ENCODE results near the gene PTPRG. TPM values are rescaled to one million over a fixed set of nuclear protein-coding genes. Genes with fewer than 3 reads are reported as not detected.

PTPRG gene
- total RNA-seq, 1 donor from 2014 or later = 44.3 TPM

DNA sequence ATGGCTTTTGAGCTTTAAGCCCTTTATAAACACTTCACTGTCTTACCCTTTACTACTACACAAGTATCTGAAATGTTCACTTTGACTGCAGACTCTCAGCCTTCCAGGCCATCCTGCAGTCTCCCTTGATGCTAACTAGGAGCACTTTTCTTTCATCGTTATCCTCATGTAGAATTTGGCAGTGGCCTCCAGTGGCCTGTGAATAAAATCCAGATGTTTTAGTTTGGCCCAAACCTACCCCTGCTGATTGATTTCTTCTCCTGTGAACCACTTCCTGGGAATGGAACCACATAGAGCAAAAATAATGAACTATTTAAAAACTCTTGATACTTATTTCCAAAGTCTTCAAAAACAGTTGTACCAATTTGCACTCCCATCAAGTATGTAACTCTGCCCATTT lies 540.1 kb downstream of the PTPRG start:
- no peaks in the 10 kb centered on the region for H3K9me3 Mint-ChIP-seq (ENCODE audit: low read depth)
- H3K36me3 Mint-ChIP-seq (ENCODE audit: insufficient read depth) = no peaks in the 10 kb centered on the region
- H3K4me1 Mint-ChIP-seq (ENCODE audit: low read depth) = peaks cover 3% of the 10 kb centered on the region
- TF ChIP-seq, protein P1, sequence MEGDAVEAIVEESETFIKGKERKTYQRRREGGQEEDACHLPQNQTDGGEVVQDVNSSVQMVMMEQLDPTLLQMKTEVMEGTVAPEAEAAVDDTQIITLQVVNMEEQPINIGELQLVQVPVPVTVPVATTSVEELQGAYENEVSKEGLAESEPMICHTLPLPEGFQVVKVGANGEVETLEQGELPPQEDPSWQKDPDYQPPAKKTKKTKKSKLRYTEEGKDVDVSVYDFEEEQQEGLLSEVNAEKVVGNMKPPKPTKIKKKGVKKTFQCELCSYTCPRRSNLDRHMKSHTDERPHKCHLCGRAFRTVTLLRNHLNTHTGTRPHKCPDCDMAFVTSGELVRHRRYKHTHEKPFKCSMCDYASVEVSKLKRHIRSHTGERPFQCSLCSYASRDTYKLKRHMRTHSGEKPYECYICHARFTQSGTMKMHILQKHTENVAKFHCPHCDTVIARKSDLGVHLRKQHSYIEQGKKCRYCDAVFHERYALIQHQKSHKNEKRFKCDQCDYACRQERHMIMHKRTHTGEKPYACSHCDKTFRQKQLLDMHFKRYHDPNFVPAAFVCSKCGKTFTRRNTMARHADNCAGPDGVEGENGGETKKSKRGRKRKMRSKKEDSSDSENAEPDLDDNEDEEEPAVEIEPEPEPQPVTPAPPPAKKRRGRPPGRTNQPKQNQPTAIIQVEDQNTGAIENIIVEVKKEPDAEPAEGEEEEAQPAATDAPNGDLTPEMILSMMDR (IDR thresholded peaks at IDR 0.05; ENCODE audit: unreplicated experiment) = no peak
- no peak overlapping the region for H3K27ac Mint-ChIP-seq
- H3K4me3 Mint-ChIP-seq (ENCODE audit: low read depth) = no peak overlapping the region
- DNase-seq (ENCODE audit: low spot score, unreplicated experiment) = no peak
- no peaks in the 10 kb centered on the region for H3K27me3 Mint-ChIP-seq

DNA sequence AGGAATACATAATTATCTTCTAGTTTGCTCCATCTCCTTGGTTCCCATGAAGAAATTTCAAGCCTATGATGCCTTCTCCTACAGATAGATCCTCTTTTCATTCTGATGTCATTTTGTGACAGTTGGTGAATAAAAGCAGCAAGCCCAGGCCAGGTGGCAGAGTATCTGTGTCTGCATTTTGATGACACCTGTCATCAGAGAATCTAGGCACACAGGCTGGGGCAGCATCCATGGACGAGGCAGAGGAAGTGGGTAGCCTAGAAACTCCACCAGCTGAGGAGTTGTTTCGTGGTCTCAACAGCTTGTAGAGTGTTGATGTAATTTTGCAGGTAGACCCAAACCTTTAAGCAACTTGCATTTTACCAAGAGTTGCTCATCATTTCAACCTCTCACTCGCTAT lies 542.2 kb downstream of the PTPRG start:
- H3K27me3 Mint-ChIP-seq = no peaks in the 10 kb centered on the region
- peaks cover under 1% of the 10 kb centered on the region for H3K36me3 Mint-ChIP-seq (ENCODE audit: insufficient read depth)
- H3K4me1 Mint-ChIP-seq (ENCODE audit: low read depth) = peaks cover 3% of the 10 kb centered on the region
- TF ChIP-seq, protein P1 (IDR thresholded peaks at IDR 0.05; ENCODE audit: unreplicated experiment) = no peak
- H3K27ac Mint-ChIP-seq = no peak overlapping the region
- DNase-seq (ENCODE audit: low spot score, unreplicated experiment) = no peak
- peaks cover 2% of the 10 kb centered on the region for H3K9me3 Mint-ChIP-seq (ENCODE audit: low read depth)
- H3K4me3 Mint-ChIP-seq (ENCODE audit: low read depth) = no peak overlapping the region

DNA sequence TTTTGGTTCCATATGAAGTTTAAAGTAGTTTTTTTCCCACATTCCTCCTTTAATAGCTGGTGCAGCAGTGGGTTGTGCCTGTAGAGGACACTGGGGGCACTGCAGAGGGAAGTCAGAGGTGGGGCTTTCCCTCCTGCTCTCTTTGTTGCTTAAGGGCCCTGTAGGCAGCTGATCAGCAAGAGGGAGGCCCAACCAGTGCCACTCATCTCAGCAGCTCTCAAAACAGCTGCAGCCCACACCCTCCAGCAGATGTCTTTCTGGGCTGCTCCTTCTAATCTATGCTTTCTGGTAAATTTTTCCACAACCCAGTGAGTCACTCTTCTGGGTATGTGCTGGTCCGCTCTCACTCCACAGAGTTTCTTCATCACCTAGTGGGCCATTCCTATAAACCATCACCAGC lies 548.2 kb downstream of the PTPRG start:
- H3K36me3 Mint-ChIP-seq (ENCODE audit: insufficient read depth) = peaks cover 3% of the 10 kb centered on the region
- H3K27ac Mint-ChIP-seq = no peak overlapping the region
- TF ChIP-seq, protein P1 (IDR thresholded peaks at IDR 0.05; ENCODE audit: unreplicated experiment) = no peak
- H3K27me3 Mint-ChIP-seq = no peaks in the 10 kb centered on the region
- H3K4me1 Mint-ChIP-seq (ENCODE audit: low read depth) = no peaks in the 10 kb centered on the region
- no peak overlapping the region for H3K4me3 Mint-ChIP-seq (ENCODE audit: low read depth)
- peaks cover 12% of the 10 kb centered on the region for H3K9me3 Mint-ChIP-seq (ENCODE audit: low read depth)
- DNase-seq (ENCODE audit: low spot score, unreplicated experiment) = no peak

DNA sequence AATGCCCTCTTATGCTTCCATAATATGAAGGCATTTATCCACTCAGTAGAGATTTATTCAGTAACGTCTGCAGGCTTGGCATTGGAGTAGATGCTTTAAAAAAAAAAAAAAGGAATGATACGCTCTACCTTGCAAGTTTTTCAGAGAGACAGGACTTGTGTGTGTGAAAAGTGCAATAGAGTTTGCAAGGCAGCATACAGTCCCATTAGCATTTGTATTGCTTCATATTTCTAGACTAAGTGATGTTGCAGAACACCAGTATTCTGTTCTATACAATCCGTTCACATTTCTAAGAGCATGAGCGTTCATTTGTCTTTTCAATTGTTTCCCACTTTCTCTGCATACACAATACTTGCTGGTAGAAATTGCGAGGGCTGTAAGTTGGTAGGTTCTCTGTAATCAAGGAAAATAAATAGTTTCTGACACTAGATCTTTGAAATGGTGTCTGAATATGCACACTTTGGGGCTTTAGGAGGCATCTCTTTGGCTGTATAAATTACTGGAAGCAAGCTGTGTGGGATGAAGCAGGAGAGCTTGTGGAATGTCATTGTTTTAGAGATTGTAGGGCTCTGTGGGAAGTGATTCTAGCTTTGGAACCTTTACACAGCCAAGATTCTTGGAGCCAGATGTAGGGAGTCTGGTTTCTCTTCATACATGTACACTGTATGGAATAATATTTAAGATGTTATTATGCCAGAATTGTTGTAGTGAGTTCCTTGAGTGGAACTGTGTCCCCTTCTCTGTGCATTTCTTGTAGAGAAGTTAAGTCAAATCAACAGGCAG lies 549.3 kb downstream of the PTPRG start:
- Mint-ChIP-seq H3K4me3 (ENCODE audit: low read depth) (no peak overlapping the region), H3K9me3 (ENCODE audit: low read depth) (peaks cover 12% of the 10 kb centered on the region), H3K27ac (no peak overlapping the region), H3K36me3 (ENCODE audit: insufficient read depth) (peaks cover 3% of the 10 kb centered on the region), H3K4me1 (ENCODE audit: low read depth) (no peaks in the 10 kb centered on the region), H3K27me3 (no peaks in the 10 kb centered on the region)
- DNase-seq (ENCODE audit: low spot score, unreplicated experiment) = no peak
- TF ChIP-seq, protein P1 (IDR thresholded peaks at IDR 0.05; ENCODE audit: unreplicated experiment) = no peak

DNA sequence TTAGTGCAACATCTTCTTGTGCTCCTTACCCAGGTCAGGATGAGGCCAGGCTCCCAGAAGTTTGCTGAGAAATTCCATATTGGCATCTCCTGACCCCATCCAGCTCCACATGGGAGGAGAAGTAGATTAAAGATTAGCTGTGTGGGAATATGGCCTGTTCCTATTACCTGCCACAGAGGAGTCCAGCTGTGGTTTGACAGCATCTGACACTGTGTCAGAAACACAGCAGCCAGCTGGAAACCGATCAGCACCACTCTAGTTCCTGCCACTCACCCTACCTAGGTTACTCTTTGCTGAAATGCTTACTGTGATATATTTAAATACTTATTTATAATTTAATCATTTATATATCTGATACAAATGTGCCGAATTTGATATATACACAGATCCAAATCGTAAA lies 551.7 kb downstream of the PTPRG start:
- TF ChIP-seq, protein P1 (IDR thresholded peaks at IDR 0.05; ENCODE audit: unreplicated experiment) = no peak
- no peak for DNase-seq (ENCODE audit: low spot score, unreplicated experiment)
- Mint-ChIP-seq H3K27me3 (no peaks in the 10 kb centered on the region), H3K36me3 (ENCODE audit: insufficient read depth) (peaks cover 3% of the 10 kb centered on the region), H3K4me3 (ENCODE audit: low read depth) (no peak overlapping the region), H3K4me1 (ENCODE audit: low read depth) (no peaks in the 10 kb centered on the region), H3K27ac (no peak overlapping the region), H3K9me3 (ENCODE audit: low read depth) (peaks cover 12% of the 10 kb centered on the region)
